Kidney epithelial cell (primary cell): Measurements from ENCODE around the gene PRKCB. TPM values are rescaled to one million over a fixed set of nuclear protein-coding genes. Genes with fewer than 3 reads are reported as not detected.

Experiments
- DNase-seq: peaks from one replicate; pipeline ENCODE4 v3.0.0-alpha.2; 2010; ENCODE audit warnings: low read depth
- H3K27me3 ChIP-seq: 2 replicates; pipeline ENCODE4 v1.6.0; 2011; ENCODE audit warnings: low read length; ENCODE audit not compliant: control insufficient read depth, insufficient read depth
- H3K36me3 ChIP-seq: 2 replicates; pipeline ENCODE4 v1.5.1; 2011; ENCODE audit warnings: low read length; ENCODE audit not compliant: control insufficient read depth, insufficient read depth
- H3K4me3 ChIP-seq: 2 replicates; pipeline ENCODE4 v1.5.1; 2011; ENCODE audit warnings: low read depth, mild to moderate bottlenecking, control low read depth, low read length
- total RNA-seq: library from RNA; depleted of rRNA; stranded (reverse); fragments of >200 nt; gene quantifications from 2 replicates; pipeline ENCODE4 v1.2.3, GENCODE V29; 2015
- TF ChIP-seq, protein P1 (sequence below): IDR thresholded peaks from 2 replicates; pipeline ENCODE4 v1.5.1; 2011; ENCODE audit warnings: mild to moderate bottlenecking, moderate library complexity, low read length, control low read depth, inconsistent platforms; ENCODE audit not compliant: insufficient read depth, poor library complexity, severe bottlenecking

PRKCB gene
- total RNA-seq, 1 donor from 2014 or later, result 7.1 TPM

GRCh38 chr16:23898682-23899430 is 63.1 kb downstream of the PRKCB start:
- no peaks in the 10 kb centered on the region for H3K27me3 ChIP-seq
- no peak for DNase-seq
- H3K4me3 ChIP-seq, result no peak overlapping the region
- H3K36me3 ChIP-seq, result no peaks in the 10 kb centered on the region
- TF ChIP-seq, protein P1, sequence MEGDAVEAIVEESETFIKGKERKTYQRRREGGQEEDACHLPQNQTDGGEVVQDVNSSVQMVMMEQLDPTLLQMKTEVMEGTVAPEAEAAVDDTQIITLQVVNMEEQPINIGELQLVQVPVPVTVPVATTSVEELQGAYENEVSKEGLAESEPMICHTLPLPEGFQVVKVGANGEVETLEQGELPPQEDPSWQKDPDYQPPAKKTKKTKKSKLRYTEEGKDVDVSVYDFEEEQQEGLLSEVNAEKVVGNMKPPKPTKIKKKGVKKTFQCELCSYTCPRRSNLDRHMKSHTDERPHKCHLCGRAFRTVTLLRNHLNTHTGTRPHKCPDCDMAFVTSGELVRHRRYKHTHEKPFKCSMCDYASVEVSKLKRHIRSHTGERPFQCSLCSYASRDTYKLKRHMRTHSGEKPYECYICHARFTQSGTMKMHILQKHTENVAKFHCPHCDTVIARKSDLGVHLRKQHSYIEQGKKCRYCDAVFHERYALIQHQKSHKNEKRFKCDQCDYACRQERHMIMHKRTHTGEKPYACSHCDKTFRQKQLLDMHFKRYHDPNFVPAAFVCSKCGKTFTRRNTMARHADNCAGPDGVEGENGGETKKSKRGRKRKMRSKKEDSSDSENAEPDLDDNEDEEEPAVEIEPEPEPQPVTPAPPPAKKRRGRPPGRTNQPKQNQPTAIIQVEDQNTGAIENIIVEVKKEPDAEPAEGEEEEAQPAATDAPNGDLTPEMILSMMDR, result no peak

DNA sequence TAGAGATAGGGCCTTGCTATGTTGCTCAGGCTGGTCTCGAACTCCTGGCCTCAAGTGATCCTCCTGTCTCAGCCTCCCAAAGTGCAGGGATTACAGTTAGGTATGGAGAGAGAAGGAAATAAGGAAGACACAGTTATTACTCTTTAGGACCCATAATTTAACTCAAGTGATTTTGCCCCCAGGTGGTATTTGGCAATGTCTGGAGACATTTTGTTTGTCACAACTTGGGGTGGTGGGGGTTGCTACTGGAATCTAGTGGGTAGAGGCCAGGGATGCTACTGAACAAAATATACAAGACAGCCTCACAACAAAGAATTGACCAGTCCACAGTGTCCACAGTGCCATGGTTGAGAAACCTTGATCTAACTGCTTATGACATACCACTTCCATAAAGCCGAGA is 64.1 kb downstream of the PRKCB start:
- Histone ChIP-seq H3K27me3 (no peaks in the 10 kb centered on the region), H3K4me3 (no peak overlapping the region), H3K36me3 (no peaks in the 10 kb centered on the region)
- no peak for DNase-seq
- TF ChIP-seq, protein P1, result no peak

DNA sequence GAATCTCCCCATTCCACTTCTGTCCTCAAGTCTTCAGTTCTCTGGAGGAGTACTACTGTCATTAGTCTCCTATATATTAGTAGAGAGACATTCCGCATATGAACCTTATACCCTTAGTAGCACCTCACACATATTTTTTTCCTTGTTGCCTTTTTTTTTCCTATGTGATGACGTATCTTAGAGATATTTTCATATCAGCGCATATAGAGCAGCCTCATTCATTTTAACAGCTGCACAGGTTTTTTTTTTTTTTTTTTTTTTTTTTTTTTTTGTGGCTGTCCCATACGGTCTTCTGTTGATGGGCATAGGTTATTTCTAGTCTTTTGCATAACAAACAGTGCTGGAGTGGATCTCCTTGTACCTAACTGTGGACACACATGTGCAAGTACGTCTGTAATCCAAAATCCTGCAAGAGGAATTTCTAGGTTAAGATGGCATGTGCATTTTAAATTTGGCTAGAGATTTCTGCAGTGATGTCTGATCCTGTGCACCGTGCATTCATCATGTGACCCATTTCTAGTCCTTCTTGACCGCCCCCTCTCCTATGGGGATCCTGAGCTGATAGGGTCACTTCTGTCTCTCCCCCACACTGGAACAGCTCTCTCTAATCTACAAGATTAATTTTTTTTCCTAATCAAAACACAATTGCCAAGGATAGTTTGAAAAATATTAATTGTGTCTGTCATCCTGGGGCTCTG is 64.8 kb downstream of the PRKCB start:
- no peaks in the 10 kb centered on the region for H3K27me3 ChIP-seq
- TF ChIP-seq, protein P1, result no peak
- DNase-seq, result no peak
- H3K36me3 ChIP-seq, result no peaks in the 10 kb centered on the region
- no peak overlapping the region for H3K4me3 ChIP-seq

- H3K36me3 ChIP-seq, result no peaks in the 10 kb centered on the region
- no peak for DNase-seq
- no peak overlapping the region for H3K4me3 ChIP-seq
- TF ChIP-seq, protein P1, result no peak
- H3K27me3 ChIP-seq, result no peaks in the 10 kb centered on the region
These were observed 65.6 kb downstream of the PRKCB start for GRCh38 chr16:23901178-23902033.

DNA sequence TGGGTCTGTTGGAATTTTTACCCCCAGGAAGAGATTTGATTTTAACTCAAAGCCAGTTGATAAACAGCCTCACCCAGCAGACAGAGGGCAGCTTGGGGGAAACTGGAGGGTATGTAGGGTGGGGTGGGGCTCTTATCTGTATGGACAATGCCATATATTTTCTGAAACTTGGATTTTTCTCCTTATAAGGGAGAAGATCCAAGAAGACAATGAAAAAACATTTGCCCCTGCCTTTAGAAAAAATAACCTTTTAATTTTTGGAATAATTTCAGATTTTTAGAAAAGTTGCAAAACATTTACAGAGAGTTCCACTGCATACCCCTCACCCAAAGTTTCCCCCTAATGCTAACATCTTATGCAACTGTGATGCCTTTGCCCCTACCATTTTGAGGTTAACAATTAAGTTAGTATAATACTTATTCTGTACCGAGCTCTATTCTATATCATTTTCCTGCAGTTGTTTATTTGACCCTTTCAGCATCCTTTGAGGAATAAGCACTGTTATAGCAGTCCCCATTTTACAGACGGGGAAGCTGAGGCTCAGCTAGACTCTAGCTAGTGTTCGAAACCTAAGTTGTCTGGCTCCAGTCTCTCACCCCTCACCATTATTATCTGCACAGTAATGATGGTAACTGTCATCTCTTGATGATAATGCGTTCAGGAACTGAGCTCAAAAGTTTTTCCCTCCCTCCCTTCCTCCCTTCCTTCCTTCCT is 66.4 kb downstream of the PRKCB start:
- H3K36me3 ChIP-seq, result no peaks in the 10 kb centered on the region
- DNase-seq, result no peak
- TF ChIP-seq, protein P1, result no peak
- H3K27me3 ChIP-seq, result no peaks in the 10 kb centered on the region
- H3K4me3 ChIP-seq, result no peak overlapping the region
